HG03439 (cell line): ENCODE measurements around the gene HAS3.
"Not testable (repeated sequence)": the region's sequence is repeated elsewhere in the genome, so short reads cannot be mapped to it uniquely, and the experiment has no call there.

ENCODE experiments used
- ATAC-seq: cut with Tn5 transposase; IDR thresholded peaks from one replicate; pipeline ENCODE4 v1.9.1; 2021; ENCODE audit warnings: mild to moderate bottlenecking, moderate library complexity; ENCODE audit not compliant: unreplicated experiment

HAS3 gene

GRCh38 chr16:69141014-69141413, 35.6 kb downstream of the HAS3 start:
- no peak for ATAC-seq

GRCh38 chr16:69141936-69142335, 36.5 kb downstream of the HAS3 start:
- ATAC-seq, result no peak

GRCh38 chr16:69143116-69143515, 37.7 kb downstream of the HAS3 start:
- no peak for ATAC-seq

- no peak for ATAC-seq
Measured at GRCh38 chr16:69145658-69146057, 40.2 kb downstream of the HAS3 start.

GRCh38 chr16:69149621-69150020, 44.2 kb downstream of the HAS3 start:
- not testable (repeated sequence) for ATAC-seq

GRCh38 chr16:69150146-69150865, 44.9 kb downstream of the HAS3 start:
- no peak for ATAC-seq

- no peak for ATAC-seq
Measured at GRCh38 chr16:69157196-69157595, 51.7 kb downstream of the HAS3 start.

- ATAC-seq, result no peak
Measured at GRCh38 chr16:69160192-69160591, 54.7 kb downstream of the HAS3 start.

- no peak for ATAC-seq
Measured at GRCh38 chr16:69165584-69165983, 60.1 kb downstream of the HAS3 start.

- no peak for ATAC-seq
Measured at GRCh38 chr16:69166221-69166833, 60.9 kb downstream of the HAS3 start.

GRCh38 chr16:69166946-69167930, 61.8 kb downstream of the HAS3 start:
- ATAC-seq, result no peak
